WTC11 (cell line): ENCODE measurements around the gene MC5R. TPM values are rescaled to one million over a fixed set of nuclear protein-coding genes. Genes with fewer than 3 reads are reported as not detected.
A peak's percentile ranks its signal among the peaks of the same experiment; 100 is the strongest.

Source experiments
- ATAC-seq: fragments of 200-7000 bp; cut with Tn5 transposase; 2 replicates; pipeline ENCODE4 v1.10.0; 2021; ENCODE audit warnings: mild to moderate bottlenecking, moderate library complexity
- CTCF ChIA-PET: fragments of 300-600 bp; sonication (Branson Sonifier 250); formaldehyde crosslinking; loops from one replicate; lab custom pipeline; 2021; ENCODE audit warnings: antibody characterized with exemption; lab: Charles Lee
- POLR2A ChIA-PET: fragments of 350-600 bp; sonication (Branson Sonifier 250); formaldehyde crosslinking; loops from one replicate; lab custom pipeline; 2021; ENCODE audit warnings: antibody characterized with exemption; lab: Charles Lee
- DNase-seq: peaks from one replicate; pipeline ENCODE4 v3.0.0; 2021; ENCODE audit warnings: low spot score
- H3K27ac Mint-ChIP-seq: 2 replicates; pipeline ENCODE4 v1.8.0; 2021; ENCODE audit warnings: mixed read lengths
- H3K27me3 Mint-ChIP-seq: 2 replicates; pipeline ENCODE4 v1.8.0; 2021; ENCODE audit warnings: low read depth, mild to moderate bottlenecking, moderate library complexity, mixed read lengths
- H3K36me3 Mint-ChIP-seq: 2 replicates; pipeline ENCODE4 v1.8.0; 2021; ENCODE audit warnings: mixed read lengths
- H3K4me1 Mint-ChIP-seq: 2 replicates; pipeline ENCODE4 v1.8.0; 2022; ENCODE audit warnings: mixed read lengths
- H3K4me3 Mint-ChIP-seq: 2 replicates; pipeline ENCODE4 v1.8.0; 2021; ENCODE audit warnings: mild to moderate bottlenecking, moderate library complexity, mixed read lengths
- H3K9me3 Mint-ChIP-seq: 2 replicates; pipeline ENCODE4 v1.8.0; 2021; ENCODE audit warnings: mixed read lengths
- GTF2I ChIP-seq: fragments of 250-450 bp; sonication (Bioruptor Pico); conservative IDR thresholded peaks from 2 replicates; pipeline ENCODE4 v1.4.0; 2021; ENCODE audit warnings: mild to moderate bottlenecking
- JUN ChIP-seq: sonication (generic); formaldehyde crosslinking; IDR thresholded peaks from 2 replicates; pipeline ENCODE4 v1.8.0; 2023; ENCODE audit warnings: mild to moderate bottlenecking, missing genetic modification reagents
- KAT7 ChIP-seq: sonication (generic); formaldehyde crosslinking; IDR thresholded peaks from 2 replicates; pipeline ENCODE4 v1.8.1; 2023; ENCODE audit warnings: missing genetic modification reagents, mild to moderate bottlenecking, borderline replicate concordance
- NFE2L1 ChIP-seq: sonication (generic); formaldehyde crosslinking; IDR thresholded peaks from 2 replicates; pipeline ENCODE4 v1.8.1; 2023; ENCODE audit warnings: missing genetic modification reagents
- NR2C2 ChIP-seq: sonication (generic); formaldehyde crosslinking; IDR thresholded peaks from 2 replicates; pipeline ENCODE4 v1.8.0; 2022; ENCODE audit warnings: mild to moderate bottlenecking, missing genetic modification reagents
- RELA ChIP-seq: sonication (generic); formaldehyde crosslinking; IDR thresholded peaks from 2 replicates; pipeline ENCODE4 v1.8.1; 2022; ENCODE audit warnings: missing genetic modification reagents, mild to moderate bottlenecking, borderline replicate concordance
- SOX15 ChIP-seq: fragments of 250-450 bp; sonication (Bioruptor Pico); IDR thresholded peaks from 2 replicates; pipeline ENCODE4 v1.9.0; 2021; ENCODE audit warnings: mild to moderate bottlenecking
- TP53 ChIP-seq: sonication (generic); formaldehyde crosslinking; IDR thresholded peaks from 2 replicates; pipeline ENCODE4 v1.8.1; 2023; ENCODE audit warnings: mild to moderate bottlenecking, missing genetic modification reagents
- ZNF317 ChIP-seq: sonication (generic); formaldehyde crosslinking; IDR thresholded peaks from 2 replicates; pipeline ENCODE4 v1.8.1; 2023; ENCODE audit warnings: low read depth, mild to moderate bottlenecking, moderate library complexity, missing genetic modification reagents, borderline replicate concordance
- ZNF396 ChIP-seq: fragments of 250-450 bp; sonication (Bioruptor Pico); IDR thresholded peaks from 2 replicates; pipeline ENCODE4 v1.8.0; 2021; ENCODE audit warnings: mild to moderate bottlenecking, moderate library complexity, borderline replicate concordance
- total RNA-seq: library from RNA; stranded (reverse); gene quantifications from 3 replicates; pipeline ENCODE4 v1.2.3, GENCODE V29; 2021
- TF ChIP-seq, protein P1 (sequence below): sonication (generic); formaldehyde crosslinking; IDR thresholded peaks from 2 replicates; pipeline ENCODE4 v1.8.1; 2023; ENCODE audit warnings: mild to moderate bottlenecking, missing genetic modification reagents, borderline replicate concordance
- TF ChIP-seq, protein P2 (sequence below): sonication (generic); formaldehyde crosslinking; IDR thresholded peaks from 2 replicates; pipeline ENCODE4 v1.8.0; 2022; ENCODE audit warnings: missing genetic modification reagents
- TF ChIP-seq, protein P3 (sequence below): sonication (generic); formaldehyde crosslinking; IDR thresholded peaks from 2 replicates; pipeline ENCODE4 v1.8.1; 2023; ENCODE audit warnings: mild to moderate bottlenecking, moderate library complexity, missing genetic modification reagents
- TF ChIP-seq, protein P4 (sequence below): fragments of 250-450 bp; sonication (Bioruptor Pico); IDR thresholded peaks from 2 replicates; pipeline ENCODE4 v1.9.0; 2021; ENCODE audit warnings: mild to moderate bottlenecking
- TF ChIP-seq, protein P5 (sequence below): fragments of 250-450 bp; sonication (Bioruptor Pico); IDR thresholded peaks from 2 replicates; pipeline ENCODE4 v1.9.0; 2021; ENCODE audit warnings: mild to moderate bottlenecking

MC5R gene
- total RNA-seq, 1 experiment from 2014 or later, result 0.15 TPM

DNA sequence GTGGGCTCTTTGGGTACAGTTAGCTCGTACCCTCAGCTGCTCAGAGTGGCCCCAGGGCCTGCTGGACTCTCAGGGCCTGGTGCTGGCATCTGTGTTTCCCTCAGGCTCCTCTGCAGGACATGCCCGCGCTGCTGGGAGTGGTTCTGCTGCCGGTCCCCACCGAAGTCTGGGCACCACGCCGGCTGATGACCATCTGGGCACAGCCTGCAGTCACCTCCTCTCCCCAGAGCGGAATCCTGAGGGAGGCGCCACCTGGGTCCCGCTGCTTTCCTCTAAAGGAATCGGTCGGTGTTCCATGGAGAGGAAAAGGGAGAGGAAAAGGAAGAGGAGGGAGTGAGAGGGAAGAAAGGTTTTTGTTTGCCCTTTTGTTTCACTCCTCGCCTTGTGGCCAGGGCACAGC lies 47.8 kb downstream of the MC5R start:
- ChIA-PET CTCF (interaction anchor here (1.0 to 2.1 kb wide), 4 partner anchors 59 to 202 kb away, joined by 3 to 12 read pairs (median 4); no protein-coding TSS in a partner anchor), POLR2A (no interaction called here)
- Mint-ChIP-seq H3K27me3 (peaks cover 45% of the 10 kb centered on the region), H3K4me1 (peaks cover 14% of the 10 kb centered on the region), H3K9me3 (no peaks in the 10 kb centered on the region), H3K4me3 (no peak overlapping the region), H3K27ac (no peak overlapping the region), H3K36me3 (no peaks in the 10 kb centered on the region)
- TF ChIP-seq, protein P1, sequence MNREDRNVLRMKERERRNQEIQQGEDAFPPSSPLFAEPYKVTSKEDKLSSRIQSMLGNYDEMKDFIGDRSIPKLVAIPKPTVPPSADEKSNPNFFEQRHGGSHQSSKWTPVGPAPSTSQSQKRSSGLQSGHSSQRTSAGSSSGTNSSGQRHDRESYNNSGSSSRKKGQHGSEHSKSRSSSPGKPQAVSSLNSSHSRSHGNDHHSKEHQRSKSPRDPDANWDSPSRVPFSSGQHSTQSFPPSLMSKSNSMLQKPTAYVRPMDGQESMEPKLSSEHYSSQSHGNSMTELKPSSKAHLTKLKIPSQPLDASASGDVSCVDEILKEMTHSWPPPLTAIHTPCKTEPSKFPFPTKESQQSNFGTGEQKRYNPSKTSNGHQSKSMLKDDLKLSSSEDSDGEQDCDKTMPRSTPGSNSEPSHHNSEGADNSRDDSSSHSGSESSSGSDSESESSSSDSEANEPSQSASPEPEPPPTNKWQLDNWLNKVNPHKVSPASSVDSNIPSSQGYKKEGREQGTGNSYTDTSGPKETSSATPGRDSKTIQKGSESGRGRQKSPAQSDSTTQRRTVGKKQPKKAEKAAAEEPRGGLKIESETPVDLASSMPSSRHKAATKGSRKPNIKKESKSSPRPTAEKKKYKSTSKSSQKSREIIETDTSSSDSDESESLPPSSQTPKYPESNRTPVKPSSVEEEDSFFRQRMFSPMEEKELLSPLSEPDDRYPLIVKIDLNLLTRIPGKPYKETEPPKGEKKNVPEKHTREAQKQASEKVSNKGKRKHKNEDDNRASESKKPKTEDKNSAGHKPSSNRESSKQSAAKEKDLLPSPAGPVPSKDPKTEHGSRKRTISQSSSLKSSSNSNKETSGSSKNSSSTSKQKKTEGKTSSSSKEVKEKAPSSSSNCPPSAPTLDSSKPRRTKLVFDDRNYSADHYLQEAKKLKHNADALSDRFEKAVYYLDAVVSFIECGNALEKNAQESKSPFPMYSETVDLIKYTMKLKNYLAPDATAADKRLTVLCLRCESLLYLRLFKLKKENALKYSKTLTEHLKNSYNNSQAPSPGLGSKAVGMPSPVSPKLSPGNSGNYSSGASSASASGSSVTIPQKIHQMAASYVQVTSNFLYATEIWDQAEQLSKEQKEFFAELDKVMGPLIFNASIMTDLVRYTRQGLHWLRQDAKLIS (CRISPR knock-in tag), result no peak
- DNase-seq, result no peak
- peak; percentile 37 for ATAC-seq

DNA sequence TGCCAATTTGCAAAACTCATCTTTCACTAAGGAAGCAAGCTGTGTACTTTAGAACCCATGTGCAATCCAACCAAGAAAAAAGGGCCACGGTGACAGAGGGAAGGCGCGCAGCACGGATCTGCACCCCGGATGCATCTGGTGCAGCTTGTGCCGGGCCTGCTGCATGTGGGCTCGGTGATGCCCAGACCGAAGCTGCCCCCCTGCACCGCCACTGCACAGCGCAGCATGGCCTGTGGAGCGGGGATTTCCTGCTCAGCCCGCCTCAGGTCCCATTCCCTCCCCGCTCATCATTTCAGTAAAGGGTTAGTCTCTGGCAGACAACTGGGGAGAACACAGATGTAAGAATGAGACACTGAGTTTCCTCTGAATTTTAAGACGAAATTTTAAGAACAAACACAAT lies 48.4 kb downstream of the MC5R start:
- Mint-ChIP-seq H3K36me3 (no peaks in the 10 kb centered on the region), H3K4me3 (no peak overlapping the region), H3K4me1 (peaks cover 15% of the 10 kb centered on the region), H3K9me3 (0 out of 2 replicates have a peak, but pooled peaks cover 4% of the 10 kb centered on the region), H3K27ac (no peak overlapping the region)
- ChIA-PET POLR2A (no interaction called here), CTCF (interaction anchor here (1.3 to 2.1 kb wide), 3 partner anchors 23 to 201 kb away, joined by 3 to 12 read pairs (median 4); no protein-coding TSS in a partner anchor)
- no peak for ATAC-seq
- DNase-seq, result no peak
- no peak for TF ChIP-seq NR2C2 (CRISPR knock-in tag)
- TF ChIP-seq, protein P2, sequence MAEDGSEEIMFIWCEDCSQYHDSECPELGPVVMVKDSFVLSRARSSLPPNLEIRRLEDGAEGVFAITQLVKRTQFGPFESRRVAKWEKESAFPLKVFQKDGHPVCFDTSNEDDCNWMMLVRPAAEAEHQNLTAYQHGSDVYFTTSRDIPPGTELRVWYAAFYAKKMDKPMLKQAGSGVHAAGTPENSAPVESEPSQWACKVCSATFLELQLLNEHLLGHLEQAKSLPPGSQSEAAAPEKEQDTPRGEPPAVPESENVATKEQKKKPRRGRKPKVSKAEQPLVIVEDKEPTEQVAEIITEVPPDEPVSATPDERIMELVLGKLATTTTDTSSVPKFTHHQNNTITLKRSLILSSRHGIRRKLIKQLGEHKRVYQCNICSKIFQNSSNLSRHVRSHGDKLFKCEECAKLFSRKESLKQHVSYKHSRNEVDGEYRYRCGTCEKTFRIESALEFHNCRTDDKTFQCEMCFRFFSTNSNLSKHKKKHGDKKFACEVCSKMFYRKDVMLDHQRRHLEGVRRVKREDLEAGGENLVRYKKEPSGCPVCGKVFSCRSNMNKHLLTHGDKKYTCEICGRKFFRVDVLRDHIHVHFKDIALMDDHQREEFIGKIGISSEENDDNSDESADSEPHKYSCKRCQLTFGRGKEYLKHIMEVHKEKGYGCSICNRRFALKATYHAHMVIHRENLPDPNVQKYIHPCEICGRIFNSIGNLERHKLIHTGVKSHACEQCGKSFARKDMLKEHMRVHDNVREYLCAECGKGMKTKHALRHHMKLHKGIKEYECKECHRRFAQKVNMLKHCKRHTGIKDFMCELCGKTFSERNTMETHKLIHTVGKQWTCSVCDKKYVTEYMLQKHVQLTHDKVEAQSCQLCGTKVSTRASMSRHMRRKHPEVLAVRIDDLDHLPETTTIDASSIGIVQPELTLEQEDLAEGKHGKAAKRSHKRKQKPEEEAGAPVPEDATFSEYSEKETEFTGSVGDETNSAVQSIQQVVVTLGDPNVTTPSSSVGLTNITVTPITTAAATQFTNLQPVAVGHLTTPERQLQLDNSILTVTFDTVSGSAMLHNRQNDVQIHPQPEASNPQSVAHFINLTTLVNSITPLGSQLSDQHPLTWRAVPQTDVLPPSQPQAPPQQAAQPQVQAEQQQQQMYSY, result no peak
- TF ChIP-seq, protein P3, sequence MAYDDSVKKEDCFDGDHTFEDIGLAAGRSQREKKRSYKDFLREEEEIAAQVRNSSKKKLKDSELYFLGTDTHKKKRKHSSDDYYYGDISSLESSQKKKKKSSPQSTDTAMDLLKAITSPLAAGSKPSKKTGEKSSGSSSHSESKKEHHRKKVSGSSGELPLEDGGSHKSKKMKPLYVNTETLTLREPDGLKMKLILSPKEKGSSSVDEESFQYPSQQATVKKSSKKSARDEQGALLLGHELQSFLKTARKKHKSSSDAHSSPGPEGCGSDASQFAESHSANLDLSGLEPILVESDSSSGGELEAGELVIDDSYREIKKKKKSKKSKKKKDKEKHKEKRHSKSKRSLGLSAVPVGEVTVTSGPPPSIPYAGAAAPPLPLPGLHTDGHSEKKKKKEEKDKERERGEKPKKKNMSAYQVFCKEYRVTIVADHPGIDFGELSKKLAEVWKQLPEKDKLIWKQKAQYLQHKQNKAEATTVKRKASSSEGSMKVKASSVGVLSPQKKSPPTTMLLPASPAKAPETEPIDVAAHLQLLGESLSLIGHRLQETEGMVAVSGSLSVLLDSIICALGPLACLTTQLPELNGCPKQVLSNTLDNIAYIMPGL (CRISPR knock-in tag), result no peak
- TF ChIP-seq TP53 (CRISPR knock-in tag), result no peak
- TF ChIP-seq, protein P4, sequence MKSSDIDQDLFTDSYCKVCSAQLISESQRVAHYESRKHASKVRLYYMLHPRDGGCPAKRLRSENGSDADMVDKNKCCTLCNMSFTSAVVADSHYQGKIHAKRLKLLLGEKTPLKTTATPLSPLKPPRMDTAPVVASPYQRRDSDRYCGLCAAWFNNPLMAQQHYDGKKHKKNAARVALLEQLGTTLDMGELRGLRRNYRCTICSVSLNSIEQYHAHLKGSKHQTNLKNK, result no peak
- no peak for TF ChIP-seq GTF2I (CRISPR knock-in tag)
- TF ChIP-seq, protein P5, sequence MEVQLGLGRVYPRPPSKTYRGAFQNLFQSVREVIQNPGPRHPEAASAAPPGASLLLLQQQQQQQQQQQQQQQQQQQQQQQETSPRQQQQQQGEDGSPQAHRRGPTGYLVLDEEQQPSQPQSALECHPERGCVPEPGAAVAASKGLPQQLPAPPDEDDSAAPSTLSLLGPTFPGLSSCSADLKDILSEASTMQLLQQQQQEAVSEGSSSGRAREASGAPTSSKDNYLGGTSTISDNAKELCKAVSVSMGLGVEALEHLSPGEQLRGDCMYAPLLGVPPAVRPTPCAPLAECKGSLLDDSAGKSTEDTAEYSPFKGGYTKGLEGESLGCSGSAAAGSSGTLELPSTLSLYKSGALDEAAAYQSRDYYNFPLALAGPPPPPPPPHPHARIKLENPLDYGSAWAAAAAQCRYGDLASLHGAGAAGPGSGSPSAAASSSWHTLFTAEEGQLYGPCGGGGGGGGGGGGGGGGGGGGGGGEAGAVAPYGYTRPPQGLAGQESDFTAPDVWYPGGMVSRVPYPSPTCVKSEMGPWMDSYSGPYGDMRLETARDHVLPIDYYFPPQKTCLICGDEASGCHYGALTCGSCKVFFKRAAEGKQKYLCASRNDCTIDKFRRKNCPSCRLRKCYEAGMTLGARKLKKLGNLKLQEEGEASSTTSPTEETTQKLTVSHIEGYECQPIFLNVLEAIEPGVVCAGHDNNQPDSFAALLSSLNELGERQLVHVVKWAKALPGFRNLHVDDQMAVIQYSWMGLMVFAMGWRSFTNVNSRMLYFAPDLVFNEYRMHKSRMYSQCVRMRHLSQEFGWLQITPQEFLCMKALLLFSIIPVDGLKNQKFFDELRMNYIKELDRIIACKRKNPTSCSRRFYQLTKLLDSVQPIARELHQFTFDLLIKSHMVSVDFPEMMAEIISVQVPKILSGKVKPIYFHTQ, result no peak
- no peak for TF ChIP-seq RELA (CRISPR knock-in tag)
- no peak for TF ChIP-seq ZNF396
- TF ChIP-seq SOX15 (CRISPR knock-in tag), result no peak
- TF ChIP-seq ZNF317 (CRISPR knock-in tag), result no peak
- no peak for TF ChIP-seq NFE2L1 (CRISPR knock-in tag)
- no peak for TF ChIP-seq JUN
- TF ChIP-seq KAT7 (CRISPR knock-in tag), result no peak
- TF ChIP-seq, all 79 proteins: peak for 0
- peaks cover 38% of the 10 kb centered on the region for H3K27me3 Mint-ChIP-seq
